Ishikawa (cell line): ENCODE data around the gene TRDN.

Experiments
- CEBPB ChIP-seq: IDR thresholded peaks from 2 replicates; pipeline ENCODE4 v1.6.1; 2012
- CREB1 ChIP-seq: IDR thresholded peaks from 2 replicates; pipeline ENCODE4 v1.6.1; 2012; ENCODE audit warnings: low read depth
- EGR1 ChIP-seq: IDR thresholded peaks from 2 replicates; pipeline ENCODE4 v1.6.1; 2012
- EP300 ChIP-seq: IDR thresholded peaks from 2 replicates; pipeline ENCODE4 v1.6.1; 2012; ENCODE audit warnings: borderline replicate concordance
- FOXM1 ChIP-seq: IDR thresholded peaks from 2 replicates; pipeline ENCODE4 v1.6.1; 2012; ENCODE audit warnings: low read depth, borderline replicate concordance
- NFIC ChIP-seq: IDR thresholded peaks from 2 replicates; pipeline ENCODE4 v1.6.1; 2012
- RAD21 ChIP-seq: IDR thresholded peaks from 2 replicates; pipeline ENCODE4 v1.6.1; 2012; ENCODE audit warnings: low read depth
- TAF1 ChIP-seq: IDR thresholded peaks from 2 replicates; pipeline ENCODE4 v1.6.1; 2012; ENCODE audit warnings: low read depth, mild to moderate bottlenecking
- TCF12 ChIP-seq: IDR thresholded peaks from 2 replicates; pipeline ENCODE4 v1.6.1; 2012; ENCODE audit warnings: low read depth
- TEAD4 ChIP-seq: IDR thresholded peaks from 2 replicates; pipeline ENCODE4 v1.6.1; 2012
- YY1 ChIP-seq: IDR thresholded peaks from 2 replicates; pipeline ENCODE4 v1.6.1; 2012; ENCODE audit warnings: low read depth
- ZBTB7A ChIP-seq: IDR thresholded peaks from 2 replicates; pipeline ENCODE4 v1.6.1; 2012; ENCODE audit warnings: low read depth
- TF ChIP-seq, protein P1 (sequence below): IDR thresholded peaks from 2 replicates; pipeline ENCODE4 v1.6.1; 2012
- TF ChIP-seq, protein P2 (sequence below): IDR thresholded peaks from 2 replicates; pipeline ENCODE4 v1.6.1; 2012; ENCODE audit warnings: low read depth, mild to moderate bottlenecking
- TF ChIP-seq, protein P3 (sequence below): IDR thresholded peaks from 2 replicates; pipeline ENCODE4 v1.6.1; 2012

Gene TRDN

GRCh38 chr6:123203928-123204327 lies 432.8 kb downstream of the TRDN start:
- TF ChIP-seq, protein P1, sequence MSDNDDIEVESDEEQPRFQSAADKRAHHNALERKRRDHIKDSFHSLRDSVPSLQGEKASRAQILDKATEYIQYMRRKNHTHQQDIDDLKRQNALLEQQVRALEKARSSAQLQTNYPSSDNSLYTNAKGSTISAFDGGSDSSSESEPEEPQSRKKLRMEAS: no peak
- TF ChIP-seq EGR1 (no peak), CEBPB (no peak), TCF12 (no peak), RAD21 (no peak), TEAD4 (no peak), EP300 (no peak), FOXM1 (no peak), TAF1 (no peak), ZBTB7A (no peak), CREB1 (no peak), NFIC (no peak), YY1 (no peak)
- TF ChIP-seq, protein P2, sequence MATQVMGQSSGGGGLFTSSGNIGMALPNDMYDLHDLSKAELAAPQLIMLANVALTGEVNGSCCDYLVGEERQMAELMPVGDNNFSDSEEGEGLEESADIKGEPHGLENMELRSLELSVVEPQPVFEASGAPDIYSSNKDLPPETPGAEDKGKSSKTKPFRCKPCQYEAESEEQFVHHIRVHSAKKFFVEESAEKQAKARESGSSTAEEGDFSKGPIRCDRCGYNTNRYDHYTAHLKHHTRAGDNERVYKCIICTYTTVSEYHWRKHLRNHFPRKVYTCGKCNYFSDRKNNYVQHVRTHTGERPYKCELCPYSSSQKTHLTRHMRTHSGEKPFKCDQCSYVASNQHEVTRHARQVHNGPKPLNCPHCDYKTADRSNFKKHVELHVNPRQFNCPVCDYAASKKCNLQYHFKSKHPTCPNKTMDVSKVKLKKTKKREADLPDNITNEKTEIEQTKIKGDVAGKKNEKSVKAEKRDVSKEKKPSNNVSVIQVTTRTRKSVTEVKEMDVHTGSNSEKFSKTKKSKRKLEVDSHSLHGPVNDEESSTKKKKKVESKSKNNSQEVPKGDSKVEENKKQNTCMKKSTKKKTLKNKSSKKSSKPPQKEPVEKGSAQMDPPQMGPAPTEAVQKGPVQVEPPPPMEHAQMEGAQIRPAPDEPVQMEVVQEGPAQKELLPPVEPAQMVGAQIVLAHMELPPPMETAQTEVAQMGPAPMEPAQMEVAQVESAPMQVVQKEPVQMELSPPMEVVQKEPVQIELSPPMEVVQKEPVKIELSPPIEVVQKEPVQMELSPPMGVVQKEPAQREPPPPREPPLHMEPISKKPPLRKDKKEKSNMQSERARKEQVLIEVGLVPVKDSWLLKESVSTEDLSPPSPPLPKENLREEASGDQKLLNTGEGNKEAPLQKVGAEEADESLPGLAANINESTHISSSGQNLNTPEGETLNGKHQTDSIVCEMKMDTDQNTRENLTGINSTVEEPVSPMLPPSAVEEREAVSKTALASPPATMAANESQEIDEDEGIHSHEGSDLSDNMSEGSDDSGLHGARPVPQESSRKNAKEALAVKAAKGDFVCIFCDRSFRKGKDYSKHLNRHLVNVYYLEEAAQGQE: no peak
- TF ChIP-seq, protein P3, sequence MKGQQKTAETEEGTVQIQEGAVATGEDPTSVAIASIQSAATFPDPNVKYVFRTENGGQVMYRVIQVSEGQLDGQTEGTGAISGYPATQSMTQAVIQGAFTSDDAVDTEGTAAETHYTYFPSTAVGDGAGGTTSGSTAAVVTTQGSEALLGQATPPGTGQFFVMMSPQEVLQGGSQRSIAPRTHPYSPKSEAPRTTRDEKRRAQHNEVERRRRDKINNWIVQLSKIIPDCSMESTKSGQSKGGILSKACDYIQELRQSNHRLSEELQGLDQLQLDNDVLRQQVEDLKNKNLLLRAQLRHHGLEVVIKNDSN: no peak

- TF ChIP-seq EP300: no peak
- TF ChIP-seq TAF1: no peak
- no peak for TF ChIP-seq TEAD4
- TF ChIP-seq CEBPB: no peak
These were observed 434.8 kb downstream of the TRDN start for GRCh38 chr6:123201869-123202372.

DNA sequence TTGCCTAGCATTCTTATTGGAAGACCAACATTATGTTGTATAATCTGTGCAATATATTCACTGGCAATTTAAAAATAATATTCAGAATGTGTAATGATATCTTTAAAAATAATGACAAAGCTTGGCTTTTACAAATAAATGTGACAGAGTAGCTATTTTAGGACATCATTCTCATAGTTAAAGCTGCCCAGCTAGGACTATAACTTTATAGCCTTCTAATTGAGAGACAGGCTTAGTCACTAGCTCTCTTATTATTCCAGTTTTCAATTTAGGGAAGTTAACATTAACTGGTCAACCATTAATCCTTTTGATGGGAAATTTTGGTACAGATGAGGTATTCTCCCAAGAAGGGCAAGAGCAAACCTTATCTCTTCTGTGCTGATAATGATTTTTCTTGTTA lies 443.5 kb downstream of the TRDN start:
- TF ChIP-seq, protein P2: no peak
- TF ChIP-seq, protein P3: no peak
- TF ChIP-seq TEAD4: no peak
- no peak for TF ChIP-seq NFIC

GRCh38 chr6:123189816-123190215 lies 446.9 kb downstream of the TRDN start:
- no peak for TF ChIP-seq FOXM1
- TF ChIP-seq CEBPB: no peak
- no peak for TF ChIP-seq TAF1
- no peak for TF ChIP-seq NFIC
- TF ChIP-seq TCF12: no peak
- TF ChIP-seq, protein P2: no peak

DNA sequence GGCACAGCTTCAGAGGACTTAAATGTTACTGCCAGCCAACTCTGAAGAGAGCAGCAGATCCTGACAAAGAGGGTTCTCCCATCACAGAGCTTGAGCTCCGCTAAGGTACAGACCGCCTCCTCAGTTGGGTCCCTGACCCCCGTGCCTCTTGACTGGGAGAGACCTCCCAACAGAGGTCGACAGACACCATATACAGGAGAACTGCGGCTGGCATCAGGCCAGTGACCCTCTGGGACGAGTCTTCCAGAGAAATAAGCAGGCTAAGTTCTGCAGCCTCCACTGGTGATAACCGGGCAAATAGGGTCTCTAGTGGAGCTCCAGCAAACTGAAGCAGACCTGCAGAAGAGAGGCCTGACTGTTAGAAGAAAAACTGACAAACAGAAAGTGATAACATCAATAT lies 453.8 kb downstream of the TRDN start:
- no peak for TF ChIP-seq NFIC

- TF ChIP-seq YY1: no peak
These were observed 460.0 kb downstream of the TRDN start for GRCh38 chr6:123176706-123177105.
